Stimulated activated CD4-positive, alpha-beta T cell treated with anti-CD3 and anti-CD28 coated beads, Interleukin-4, amount 100 ng/mL, for 1 hour (primary cell): Measurements from ENCODE around the gene C3orf18.

Experiments used
- DNase-seq: peaks from one replicate; pipeline ENCODE4 v3.0.0-alpha.2; 2020

Gene C3orf18

DNA sequence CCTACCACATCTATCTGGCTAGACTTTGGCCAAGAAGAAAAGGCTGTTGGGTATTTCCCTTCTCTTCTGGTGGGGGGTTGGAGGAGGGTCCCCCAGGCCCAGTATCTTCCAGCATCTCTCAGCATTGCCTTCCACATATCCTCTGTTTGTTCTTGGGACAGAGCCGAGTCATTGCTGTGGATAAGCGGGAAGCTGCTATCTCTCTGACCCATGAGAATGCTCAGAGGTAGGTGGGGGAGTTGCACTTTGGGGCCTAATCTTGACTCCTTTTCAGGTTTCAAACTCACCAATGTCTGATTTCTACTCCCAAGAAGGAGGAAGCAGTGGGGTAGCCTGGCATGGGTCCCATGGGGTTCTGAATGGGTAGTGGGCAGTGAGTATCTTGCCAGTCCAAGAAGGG, 9.8 kb upstream of the C3orf18 start:
- no peak for DNase-seq

DNA sequence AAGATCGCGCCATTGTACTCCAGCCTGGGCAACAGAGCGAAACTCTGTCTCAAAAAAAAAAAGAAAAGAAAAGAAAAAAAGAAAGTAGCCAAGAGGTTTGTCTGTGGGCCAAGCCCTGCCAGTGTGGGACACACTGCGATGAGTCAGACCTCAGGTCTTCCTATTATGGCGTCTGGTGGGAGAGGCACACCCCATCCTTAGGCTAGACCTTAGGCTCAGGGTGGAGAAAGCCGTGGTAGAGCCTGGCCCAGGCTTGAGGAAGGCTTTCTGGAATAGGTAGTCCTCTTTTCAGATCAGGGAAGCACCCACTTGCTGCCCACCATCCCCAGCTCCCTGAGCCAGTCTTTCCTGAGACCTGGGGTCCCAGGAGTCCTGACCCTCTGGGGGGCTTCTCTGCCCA, 7.8 kb upstream of the C3orf18 start:
- no peak for DNase-seq

DNA sequence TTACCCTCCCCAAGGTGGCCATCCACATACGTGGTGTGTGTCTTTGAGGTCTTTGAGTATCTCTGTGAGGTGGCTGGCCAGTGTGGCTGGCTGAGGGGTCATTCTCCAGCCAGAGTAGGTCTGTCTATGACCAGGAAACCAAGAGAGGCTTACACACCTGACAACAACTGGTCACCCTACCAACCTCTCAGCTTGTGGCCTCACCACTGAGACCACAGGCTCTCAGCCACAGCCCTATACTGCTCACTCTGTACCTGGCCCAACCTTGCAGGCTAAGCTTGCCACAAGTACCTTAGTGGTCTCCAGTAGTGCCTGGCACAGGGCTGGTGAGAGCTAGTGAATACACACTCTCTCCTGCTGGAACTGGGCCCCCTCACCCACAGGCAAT, 6.9 kb upstream of the C3orf18 start:
- DNase-seq = no peak

DNA sequence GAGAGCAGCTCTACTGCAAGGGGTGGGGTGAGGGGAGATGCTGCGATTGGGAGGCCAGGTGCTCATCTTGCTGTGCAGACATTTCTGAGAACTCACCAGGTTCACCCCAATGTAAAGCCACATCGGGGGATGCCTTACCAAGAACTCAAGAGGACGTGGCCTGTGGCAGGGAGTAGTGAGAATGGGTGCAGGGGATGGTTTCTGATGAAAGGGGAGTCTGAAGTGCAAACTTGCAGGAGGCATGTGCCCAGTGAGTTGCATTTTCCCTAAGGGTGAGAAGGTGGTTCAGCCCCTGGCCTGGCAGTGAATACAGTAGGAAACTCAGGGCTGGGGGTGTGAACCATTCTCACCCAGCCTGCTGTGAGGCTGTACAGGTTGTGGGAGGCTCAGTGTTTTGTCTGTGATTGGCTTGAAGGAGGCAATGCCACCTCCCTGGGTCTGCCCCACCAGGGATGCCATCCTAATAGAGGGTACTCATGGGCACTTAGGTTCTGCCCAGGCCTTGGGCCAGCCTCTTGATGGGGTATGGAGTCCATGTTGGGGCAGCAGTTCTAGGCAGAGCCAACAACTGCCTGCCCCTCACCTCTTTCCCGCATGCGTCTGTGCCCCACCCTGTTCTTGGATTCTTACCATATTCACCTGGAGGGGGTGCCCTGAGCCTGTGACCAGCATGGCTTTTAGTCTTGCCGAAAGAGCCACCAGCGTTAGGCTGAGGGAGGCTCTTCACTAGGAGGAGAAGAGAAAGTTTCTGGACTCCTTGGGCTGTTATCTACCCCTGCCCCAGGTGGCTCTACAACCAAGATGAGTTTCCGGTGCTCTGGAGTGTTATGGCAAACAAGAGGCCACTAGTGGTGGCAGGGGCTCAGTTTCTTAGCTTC, 6.3 kb upstream of the C3orf18 start:
- peak; percentile 58 for DNase-seq

DNA sequence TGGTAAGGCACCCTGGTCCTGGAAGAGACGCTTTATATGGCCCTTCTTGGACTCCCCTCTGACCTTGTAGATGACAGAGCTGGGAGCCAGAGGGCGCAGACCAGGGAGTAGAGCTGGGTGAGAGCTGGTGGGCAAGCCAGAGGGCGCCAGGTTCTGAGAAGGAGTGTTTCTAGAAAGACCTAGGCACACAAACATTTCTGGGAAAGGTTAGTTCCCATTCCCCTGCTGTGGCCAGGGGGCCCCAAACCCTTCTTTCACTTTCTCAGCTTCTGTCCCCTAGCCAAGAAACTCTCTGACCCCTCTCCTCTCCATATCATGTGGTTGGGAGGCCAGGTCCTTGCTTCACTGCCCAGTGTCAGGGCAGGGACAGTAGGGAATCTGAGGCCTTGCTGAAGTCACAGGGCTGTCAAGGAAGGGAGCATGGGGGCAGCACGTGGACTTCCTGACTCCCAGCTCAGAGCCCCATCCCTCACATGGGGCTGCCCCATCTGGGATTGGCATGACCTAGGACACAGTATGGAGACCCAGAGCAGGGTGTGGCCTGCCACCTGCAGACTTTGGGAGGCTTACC, 5.3 kb upstream of the C3orf18 start:
- peak; percentile 36 for DNase-seq

DNA sequence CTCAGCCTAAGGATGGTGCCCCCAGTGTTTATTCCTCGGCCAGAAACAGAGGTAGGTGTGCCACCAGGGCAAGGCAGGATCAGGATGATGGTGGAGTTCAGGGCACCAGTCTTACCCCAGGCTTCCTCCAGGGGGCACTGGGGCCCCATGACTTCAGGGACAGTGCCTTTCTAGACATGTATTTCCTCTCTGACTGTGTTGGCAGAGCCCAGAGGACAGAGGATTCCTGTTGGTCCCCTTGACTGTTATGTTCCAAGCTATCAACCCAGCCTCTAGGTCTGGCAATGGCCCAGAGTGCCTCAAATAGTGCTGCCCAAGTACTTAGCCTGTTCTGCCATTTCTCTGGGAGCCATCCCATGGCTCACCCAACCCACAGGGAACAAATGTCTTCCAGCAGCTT, 4.6 kb upstream of the C3orf18 start:
- peak; percentile 82 for DNase-seq

DNA sequence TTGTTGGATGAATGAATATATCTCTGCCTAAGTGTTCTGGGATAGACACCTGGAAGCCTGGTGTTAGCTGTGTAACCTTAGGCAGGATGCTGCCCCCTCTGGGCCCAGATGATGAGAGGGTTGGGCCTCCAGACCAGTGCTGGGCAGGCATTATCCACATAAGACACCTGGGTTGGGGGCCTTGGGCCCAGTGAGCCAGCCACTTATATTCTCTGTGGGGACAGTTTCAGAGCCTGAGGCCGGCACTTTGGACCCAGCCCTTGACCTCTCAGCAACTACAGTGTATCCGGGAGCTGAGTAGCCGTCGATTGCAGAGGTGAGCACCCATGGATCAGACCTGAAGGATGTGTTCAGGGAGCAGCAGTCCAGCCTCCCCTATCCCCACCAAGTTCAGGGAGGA, 3.9 kb upstream of the C3orf18 start:
- DNase-seq = no peak

DNA sequence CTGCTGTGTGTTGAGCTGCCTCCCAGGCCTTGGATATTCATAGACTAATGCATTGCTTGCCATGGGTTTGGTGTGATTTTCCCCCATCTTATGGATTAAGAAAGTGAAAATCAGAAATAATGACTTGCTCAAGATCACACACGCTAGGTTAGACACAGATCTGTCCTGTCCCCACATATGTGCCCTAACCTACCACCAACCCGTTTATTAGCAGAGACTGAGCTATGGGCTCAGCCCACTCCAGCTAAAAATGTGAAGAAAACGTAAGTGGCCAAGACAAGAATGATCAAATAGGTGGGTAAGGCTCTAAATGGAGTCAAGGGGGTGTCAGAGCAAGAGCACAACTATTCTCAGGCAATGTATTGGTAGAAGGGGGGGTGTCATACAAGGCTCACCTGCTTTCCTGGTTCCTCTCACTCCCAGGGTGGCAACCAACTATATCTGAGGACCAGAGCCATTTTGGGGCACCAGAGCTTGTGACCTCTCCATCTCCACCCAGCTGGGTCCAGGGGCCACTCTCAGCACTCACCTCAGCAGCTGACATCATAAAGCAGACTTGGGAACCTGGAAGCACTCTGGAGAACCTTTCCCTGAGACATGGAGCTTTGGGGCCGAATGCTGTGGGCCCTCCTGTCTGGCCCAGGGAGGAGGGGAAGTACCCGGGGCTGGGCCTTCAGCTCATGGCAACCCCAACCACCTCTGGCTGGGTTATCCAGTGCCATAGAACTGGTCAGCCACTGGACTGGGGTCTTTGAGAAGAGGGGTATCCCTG, 3.1 kb upstream of the C3orf18 start:
- no peak for DNase-seq

DNA sequence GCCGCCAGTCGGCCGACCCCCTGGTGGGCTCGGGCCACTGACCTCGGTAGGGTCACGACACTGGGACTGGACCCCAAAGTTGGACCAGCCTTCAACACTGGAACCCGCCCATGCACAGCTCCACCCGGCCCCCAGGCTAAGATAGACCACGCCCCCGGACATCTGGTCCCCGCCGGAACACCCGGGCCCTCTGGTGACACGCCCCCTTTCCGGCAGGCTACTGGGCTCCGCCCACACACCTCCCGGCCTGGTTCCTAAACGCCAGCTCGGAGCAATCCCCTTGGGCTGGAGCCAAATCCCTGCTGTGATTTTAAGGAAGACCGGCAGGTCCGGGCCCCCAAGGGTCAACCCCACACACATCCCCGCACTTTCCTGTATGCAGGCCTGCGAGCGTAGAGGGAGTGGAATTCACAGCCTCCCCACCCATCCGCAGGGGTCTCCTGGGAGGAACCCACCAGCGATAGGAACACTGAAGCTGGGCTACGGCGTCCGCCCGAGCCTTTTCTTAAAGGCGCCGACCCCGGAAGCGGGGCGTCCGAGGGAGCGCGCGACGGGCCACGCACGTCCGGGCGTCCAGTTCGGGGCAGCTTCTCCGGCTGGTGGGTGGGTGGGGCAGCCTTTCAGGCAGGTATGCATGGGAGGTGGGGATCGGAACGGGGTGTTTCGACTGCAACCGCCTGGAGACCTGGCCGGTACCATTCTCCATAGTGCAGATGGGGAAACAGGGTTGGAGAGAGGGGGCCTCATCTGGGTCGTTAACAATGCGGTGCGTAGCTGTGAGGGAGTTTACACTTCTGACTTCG, 1.6 kb upstream of the C3orf18 start, which contains the start of gene HEMK1:
TSS of gene HEMK1 (plus strand) at position 576 of the 803 bp plus-strand sequence. CDS start 1,583 bp downstream, outside the sequence.
- peak; percentile 93 for DNase-seq

DNA sequence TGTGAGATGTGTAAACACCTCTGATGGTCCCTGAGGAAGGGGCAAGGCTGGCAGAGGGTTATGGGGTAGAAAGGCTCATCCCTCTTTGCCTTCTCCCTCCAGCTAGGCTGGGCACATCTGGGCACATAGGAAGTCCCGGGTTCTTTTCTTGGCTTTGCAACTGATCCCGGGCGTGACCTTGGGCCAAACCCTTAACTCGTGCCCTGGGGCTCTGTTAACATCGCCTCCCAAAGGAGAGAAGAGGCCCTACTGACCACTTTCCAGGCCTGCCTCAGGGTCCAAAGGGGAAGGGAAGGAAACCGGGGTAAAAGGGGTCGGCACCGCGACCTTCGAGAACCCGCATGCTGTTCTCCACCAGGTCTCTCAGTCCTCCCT, 549 bp downstream of the C3orf18 start:
- no peak for DNase-seq

DNA sequence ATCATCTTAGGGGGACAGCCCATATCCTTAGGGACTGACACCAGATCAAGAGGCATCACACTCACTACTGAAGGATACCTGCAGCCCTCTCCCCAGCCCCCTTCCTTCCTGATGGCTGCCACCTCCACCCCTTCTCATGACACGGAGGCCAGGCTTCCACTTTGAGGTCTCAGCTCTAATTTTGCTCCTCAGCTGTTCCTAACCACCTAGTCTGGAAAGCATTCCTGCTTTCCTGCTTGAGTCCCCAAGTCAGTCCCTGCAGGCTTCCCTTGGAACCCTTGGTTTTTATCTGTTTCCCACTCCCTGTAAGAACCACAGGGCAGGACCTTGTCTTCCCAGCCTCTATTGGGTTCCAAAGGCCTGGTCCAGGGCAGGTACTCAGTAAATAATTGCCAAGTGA, 3.2 kb downstream of the C3orf18 start:
- no peak for DNase-seq

DNA sequence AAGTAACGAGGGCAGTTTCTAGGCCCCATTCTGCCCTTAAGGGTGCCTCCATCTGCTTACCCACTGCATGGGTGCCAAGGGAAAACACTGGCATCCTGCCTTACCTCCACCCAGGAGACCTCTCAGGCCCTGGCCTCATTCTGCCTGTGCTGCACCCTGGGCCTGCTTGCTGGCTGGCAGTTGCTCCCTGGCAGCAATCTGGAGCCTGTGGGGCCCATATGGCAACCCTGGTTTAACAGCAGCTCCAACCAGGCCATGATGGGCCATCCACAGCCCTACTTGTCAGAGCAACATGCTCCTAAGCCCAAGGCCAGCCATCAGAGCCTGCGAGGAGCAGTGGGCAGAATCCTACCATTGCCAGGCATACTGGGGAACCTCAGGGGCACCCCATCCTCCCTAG, 3.7 kb downstream of the C3orf18 start:
- DNase-seq = no peak

DNA sequence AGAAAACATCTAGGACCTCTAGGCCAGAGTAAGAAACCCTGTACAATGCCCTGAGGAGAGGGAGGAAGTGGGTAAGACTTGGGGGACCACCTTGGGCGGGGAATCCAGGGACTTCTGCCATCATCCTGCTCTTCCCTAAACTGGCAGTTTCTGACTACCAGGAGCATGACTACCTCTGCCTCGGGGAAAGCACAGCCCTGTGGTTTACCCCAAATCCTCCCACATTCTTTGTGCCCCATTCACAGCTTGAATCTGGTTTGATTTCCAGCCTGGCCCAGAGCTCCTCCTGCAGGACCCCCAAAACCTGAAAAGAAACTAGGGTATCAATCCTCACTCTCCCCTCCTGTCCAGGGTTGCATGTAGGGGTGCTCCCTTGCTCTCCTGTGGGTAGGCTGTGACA, 4.7 kb downstream of the C3orf18 start:
- no peak for DNase-seq

DNA sequence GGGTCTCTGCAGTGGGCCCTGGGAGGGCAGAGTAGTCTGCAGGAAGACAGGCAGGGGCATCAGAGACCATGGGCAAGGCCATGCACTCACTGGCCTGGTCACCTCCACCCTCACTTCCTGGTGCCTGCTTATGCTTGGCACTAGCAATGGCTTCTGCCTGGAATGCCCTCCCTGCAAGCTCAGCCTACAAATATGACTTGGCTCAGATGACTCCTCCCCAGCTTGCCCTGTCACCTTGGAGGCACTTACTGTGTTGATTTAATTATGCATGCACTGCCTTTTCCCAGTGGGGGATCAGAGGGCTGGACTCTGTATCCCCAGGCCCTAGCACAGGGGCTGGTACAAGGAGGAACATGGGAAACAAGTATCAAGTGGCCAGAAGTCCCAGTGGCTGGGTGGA, 7.8 kb downstream of the C3orf18 start:
- no peak for DNase-seq

DNA sequence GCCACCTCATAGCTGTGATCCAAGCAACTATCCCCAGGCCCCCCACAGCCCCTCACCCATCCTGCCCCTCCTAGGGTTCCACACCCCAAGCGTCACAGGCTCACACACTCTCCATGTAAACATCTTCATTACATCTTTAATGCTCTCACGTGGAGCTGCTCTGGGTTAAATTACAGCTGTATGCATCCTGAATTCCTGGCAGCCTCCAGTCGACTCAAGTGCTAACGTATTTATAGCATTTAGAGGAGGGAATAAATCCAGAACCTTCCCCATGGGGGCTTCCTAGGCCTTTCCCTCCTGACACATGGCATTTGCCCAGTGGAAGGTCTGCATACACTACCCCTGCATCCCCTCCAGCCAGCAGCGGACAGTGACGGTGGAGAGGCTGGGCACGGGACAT, 9.6 kb downstream of the C3orf18 start:
- no peak for DNase-seq

DNA sequence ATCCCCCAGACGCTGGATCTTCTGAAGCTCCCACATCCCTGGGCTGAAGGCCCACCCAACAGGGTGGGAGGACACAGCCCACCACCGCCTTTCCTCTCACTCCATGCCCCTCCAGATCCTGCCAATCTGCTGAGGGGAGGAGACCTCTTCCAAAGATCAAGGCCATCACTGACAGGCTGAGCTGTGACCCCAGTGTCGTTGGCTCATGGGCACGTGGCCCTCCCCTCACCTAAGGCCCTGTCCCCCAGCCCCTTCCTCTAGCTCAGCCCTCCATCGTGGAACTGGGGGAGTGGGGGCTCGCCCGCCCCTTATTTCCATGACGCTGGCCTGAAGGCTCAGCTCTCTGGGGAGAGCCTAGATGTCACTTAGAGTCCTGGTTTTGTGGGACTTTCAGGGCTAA, 10.4 kb downstream of the C3orf18 start:
- no peak for DNase-seq

DNA sequence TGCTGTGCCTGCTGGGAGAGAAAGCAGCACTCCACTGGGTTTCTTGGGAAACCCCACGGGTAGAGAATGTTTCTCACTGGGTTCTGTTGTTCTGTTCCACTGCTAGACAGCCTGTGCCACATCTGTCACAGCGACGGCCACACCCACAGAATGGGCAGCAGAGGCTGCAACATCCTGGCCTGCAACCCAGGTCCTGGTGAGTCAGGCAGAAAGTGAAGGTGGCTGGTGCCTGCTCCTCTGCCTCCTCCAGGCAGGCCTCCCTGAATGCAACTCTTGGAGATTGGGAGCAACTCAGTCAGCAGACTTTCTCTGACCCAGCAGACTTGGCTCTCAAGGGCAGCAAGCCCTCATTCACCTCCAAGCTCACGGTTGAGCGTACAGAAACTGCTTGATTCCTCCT, 13.0 kb downstream of the C3orf18 start:
- no peak for DNase-seq

DNA sequence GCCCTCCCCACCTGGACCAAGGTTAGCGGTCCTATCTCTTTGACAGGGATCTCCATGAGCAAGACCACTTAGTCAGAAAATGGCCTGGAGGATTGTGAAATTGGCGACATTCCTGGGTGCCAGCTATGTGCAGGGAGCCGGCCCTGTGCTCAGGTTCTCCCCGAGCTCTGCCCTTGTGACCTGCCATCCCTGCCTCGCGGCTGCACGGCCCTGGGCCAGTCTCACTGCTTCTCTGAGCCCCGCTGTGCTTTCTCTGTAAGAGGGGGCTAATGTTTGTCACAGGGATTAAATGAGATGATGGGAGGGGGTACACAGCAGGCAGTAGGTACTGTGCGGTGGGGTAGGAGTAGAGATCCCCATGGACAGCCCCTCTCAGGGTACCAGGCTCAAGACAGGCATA, 14.9 kb downstream of the C3orf18 start:
- DNase-seq = no peak

DNA sequence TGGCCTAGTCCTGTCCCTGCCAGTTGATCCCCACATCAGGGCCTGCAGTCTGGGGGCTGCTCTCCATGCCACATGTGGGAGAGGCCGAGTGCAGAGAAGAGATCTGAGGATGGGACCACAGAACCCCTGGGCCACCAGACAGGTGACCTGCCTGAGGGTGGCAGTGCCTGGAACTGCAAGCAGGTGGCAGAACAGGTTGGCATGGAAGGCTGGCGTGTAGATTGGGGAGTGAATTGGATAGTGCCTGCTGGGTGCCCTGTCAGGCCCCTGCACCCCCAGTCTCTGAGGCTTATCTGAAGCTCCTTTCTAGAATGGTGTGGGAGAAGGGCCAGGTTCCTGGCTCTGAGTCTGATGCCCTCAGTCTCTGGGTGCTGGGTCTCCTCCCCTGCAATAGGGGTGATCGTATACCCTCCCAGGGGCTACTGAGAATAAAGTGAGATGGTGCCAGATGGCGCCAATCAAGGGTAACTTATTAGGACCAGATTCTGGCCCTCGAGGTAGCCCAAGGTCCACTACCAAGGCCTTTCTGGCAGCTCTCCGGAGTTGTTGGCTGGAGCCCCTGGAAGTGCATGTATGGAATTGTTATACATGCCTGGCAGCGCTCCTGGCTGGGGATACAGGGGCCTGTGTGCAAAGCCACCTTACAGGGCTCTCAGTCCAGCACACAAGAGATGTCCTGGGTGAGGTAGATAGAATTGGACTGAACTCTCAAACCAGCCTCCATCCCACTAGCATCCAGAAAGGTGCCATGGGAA, 15.7 kb downstream of the C3orf18 start:
- no peak for DNase-seq

DNA sequence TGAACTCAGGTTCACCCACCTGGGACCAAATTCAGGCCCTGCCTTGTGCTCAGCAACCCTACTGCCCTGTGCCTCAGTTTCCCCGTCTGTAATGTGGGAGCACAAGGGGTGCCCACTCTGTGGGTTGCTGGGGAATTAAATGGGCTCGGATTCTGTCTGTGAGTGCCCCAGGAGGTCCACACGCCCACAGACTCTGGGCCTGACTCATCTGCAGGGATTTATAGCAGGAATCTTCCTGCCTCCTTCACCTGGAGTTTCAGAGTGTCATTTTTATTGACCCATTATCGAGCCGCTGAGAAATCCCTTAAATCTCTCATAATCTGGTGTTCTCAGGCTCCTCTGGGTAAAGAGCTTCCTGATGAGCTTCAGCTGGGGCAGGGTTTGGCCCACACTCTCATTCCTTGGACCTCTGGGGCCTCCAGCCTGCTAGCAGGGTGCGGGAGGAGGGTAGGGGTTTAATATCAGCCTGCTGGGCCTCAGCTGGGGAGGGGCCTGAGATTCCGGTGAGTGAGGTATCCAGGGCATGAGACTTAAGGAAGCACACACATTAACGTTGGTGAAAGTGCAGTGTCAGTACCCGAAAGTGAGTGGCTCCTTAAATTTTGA, 16.4 kb downstream of the C3orf18 start:
- DNase-seq = no peak

DNA sequence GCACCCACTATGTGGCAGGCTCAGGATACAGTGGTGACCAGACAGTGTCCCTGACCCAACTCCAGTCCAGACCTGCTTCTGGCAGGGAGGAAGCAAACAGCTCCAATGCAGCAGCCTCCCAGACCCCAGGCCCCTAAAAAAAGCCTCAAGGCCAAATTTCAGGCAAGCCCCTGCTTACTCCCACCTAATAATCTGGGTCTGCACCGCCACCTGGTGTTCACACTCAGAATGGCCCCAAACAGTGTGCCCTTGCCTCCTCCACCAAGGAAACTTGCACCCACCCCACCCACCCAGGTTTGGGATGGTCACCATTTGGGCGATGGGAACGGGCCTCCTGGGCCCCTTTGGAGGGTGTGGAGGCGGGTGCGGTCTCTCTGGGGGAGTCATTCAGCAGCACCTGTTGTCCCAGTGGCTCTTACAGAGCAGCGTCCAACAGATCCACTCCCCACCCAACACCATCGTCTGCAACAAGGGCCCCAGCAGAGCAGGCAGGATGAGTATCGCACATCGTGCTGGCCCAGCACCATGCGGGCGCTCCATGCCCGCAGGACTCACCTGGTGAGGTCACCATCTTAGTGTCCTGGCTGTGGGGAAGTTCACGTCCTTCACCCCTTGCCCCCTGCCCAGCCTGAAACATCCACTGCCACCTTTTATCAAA, 17.3 kb downstream of the C3orf18 start:
- peak; percentile 71 for DNase-seq
